ENCODE data around the gene SMR3A.

Gene SMR3A

DNA sequence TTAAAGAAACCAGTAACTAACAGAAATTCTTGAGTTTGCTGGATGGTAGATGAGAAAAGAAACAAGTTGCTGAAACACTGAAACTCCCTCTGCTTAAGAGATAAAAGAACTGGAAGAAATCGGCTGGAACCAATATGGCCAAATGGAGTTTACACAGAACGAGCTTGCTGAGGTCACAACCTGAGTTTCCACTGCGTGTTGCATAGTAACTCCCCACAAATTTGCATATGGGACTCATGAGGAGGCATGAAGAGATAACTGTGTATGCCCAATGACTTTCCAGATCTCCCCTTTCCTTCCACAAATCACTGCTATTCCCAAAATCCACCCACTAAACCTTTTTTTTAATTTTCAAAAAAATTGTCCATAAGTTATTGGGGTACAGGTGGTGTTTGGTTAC, 12.2 kb downstream of the SMR3A start:
- Histone ChIP-seq H2AFZ (ENCODE audit: low read depth, low read length, severe bottlenecking) (no peak overlapping the region), H3K9me3 (ENCODE audit: insufficient read depth, low read length) (no peaks in the 10 kb centered on the region), H3K9me2 (replicated peaks; ENCODE audit: insufficient read depth, low read length) (no peaks in the 10 kb centered on the region), H3K27ac (ENCODE audit: low read depth, low read length) (no peak overlapping the region), H3K9ac (ENCODE audit: low read length) (no peak overlapping the region), H3F3A (ENCODE audit: insufficient read depth) (no peaks in the 10 kb centered on the region), H3K4me2 (ENCODE audit: low read depth, low read length, poor library complexity, severe bottlenecking) (no peak overlapping the region), H3K4me3 (ENCODE audit: insufficient read depth, low read length, poor library complexity, severe bottlenecking) (no peak overlapping the region), H3K36me3 (ENCODE audit: low read length) (no peaks in the 10 kb centered on the region), H4K20me1 (ENCODE audit: low read depth, low read length) (no peaks in the 10 kb centered on the region), H3K79me2 (ENCODE audit: insufficient read depth, low read length) (no peaks in the 10 kb centered on the region), H3K27me3 (ENCODE audit: low read length) (no peaks in the 10 kb centered on the region)
- TF ChIP-seq, protein P1, sequence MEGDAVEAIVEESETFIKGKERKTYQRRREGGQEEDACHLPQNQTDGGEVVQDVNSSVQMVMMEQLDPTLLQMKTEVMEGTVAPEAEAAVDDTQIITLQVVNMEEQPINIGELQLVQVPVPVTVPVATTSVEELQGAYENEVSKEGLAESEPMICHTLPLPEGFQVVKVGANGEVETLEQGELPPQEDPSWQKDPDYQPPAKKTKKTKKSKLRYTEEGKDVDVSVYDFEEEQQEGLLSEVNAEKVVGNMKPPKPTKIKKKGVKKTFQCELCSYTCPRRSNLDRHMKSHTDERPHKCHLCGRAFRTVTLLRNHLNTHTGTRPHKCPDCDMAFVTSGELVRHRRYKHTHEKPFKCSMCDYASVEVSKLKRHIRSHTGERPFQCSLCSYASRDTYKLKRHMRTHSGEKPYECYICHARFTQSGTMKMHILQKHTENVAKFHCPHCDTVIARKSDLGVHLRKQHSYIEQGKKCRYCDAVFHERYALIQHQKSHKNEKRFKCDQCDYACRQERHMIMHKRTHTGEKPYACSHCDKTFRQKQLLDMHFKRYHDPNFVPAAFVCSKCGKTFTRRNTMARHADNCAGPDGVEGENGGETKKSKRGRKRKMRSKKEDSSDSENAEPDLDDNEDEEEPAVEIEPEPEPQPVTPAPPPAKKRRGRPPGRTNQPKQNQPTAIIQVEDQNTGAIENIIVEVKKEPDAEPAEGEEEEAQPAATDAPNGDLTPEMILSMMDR (IDR thresholded peaks at IDR 0.05; ENCODE audit: insufficient read depth, low read length, poor library complexity, severe bottlenecking), result no peak
- TF ChIP-seq EZH2phosphoT487 (conservative IDR thresholded peaks at IDR 0.05; ENCODE audit: low read length), result no peak

DNA sequence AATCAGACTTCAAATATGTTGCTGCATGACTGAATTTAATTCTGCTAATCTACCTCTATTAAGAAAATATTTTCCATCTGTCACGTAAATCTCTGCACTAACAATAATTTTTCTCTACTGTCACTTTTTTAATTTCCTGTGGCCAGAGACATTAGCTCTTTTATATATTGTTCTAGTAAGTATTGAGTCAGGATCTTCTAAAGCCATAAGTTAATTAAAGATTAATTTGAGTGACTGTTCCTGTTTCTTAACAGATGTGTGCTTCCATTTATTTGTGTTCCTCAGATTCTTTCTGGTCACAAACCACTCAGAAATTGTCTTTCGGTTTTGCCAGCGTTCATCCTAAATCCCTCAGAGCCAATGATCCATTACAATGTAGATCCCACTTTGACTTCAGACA, 20.0 kb downstream of the SMR3A start:
- no peaks in the 10 kb centered on the region for H4K20me1 ChIP-seq (ENCODE audit: low read depth, low read length)

DNA sequence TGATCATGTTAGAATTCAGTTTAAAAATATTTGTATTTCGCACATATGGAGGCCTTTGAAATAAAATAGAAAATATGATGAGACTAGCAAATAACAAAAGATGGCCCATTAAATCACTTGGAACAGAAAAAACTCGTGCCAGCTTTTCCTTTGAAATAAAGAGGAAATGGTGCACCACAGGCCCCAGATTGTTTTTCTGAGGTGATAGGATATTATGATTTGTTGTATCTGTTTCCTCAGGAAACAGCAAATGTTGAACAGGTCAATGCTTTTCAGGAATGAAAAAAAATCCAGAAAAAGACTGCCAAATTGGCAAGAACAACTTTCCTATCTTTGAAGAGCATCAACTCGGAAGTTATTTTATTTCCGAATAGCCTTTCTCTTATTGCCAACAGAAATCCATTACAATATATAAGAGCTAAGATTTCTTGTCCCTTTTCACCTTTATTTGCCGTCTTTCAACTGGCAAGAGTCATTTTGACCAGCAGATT, 22.2 kb downstream of the SMR3A start, which contains the start of gene SMR3B:
Gene SMR3B, plus strand, starts transcription at position 441 of the 491 bp plus-strand sequence. CDS start 1,380 bp downstream, outside the sequence.
- TF ChIP-seq, protein P1 (IDR thresholded peaks at IDR 0.05; ENCODE audit: insufficient read depth, low read length, poor library complexity, severe bottlenecking), result no peak
- no peak for TF ChIP-seq EZH2phosphoT487 (conservative IDR thresholded peaks at IDR 0.05; ENCODE audit: low read length)
- H3K36me3 ChIP-seq (ENCODE audit: low read length), result no peaks in the 10 kb centered on the region
- H3K27ac ChIP-seq (ENCODE audit: low read depth, low read length), result no peak within 1 kb of the TSS

More for the DNA sequence above, 20.0 kb downstream of the SMR3A start:
- Histone ChIP-seq H3K4me3 (ENCODE audit: insufficient read depth, low read length, poor library complexity, severe bottlenecking) (no peak overlapping the region), H3K27me3 (ENCODE audit: low read length) (no peaks in the 10 kb centered on the region), H3K36me3 (ENCODE audit: low read length) (no peaks in the 10 kb centered on the region), H3K27ac (ENCODE audit: low read depth, low read length) (no peak overlapping the region), H3K9me2 (replicated peaks; ENCODE audit: insufficient read depth, low read length) (no peaks in the 10 kb centered on the region), H3F3A (ENCODE audit: insufficient read depth) (no peaks in the 10 kb centered on the region), H3K9ac (ENCODE audit: low read length) (no peak overlapping the region), H3K4me2 (ENCODE audit: low read depth, low read length, poor library complexity, severe bottlenecking) (no peak overlapping the region), H3K9me3 (ENCODE audit: insufficient read depth, low read length) (no peaks in the 10 kb centered on the region), H2AFZ (ENCODE audit: low read depth, low read length, severe bottlenecking) (no peak overlapping the region), H3K79me2 (ENCODE audit: insufficient read depth, low read length) (no peaks in the 10 kb centered on the region)
- TF ChIP-seq, protein P1 (IDR thresholded peaks at IDR 0.05; ENCODE audit: insufficient read depth, low read length, poor library complexity, severe bottlenecking), result no peak
- TF ChIP-seq EZH2phosphoT487 (conservative IDR thresholded peaks at IDR 0.05; ENCODE audit: low read length), result no peak

More for the DNA sequence above, 22.2 kb downstream of the SMR3A start, which contains the start of gene SMR3B:
- Histone ChIP-seq H2AFZ (ENCODE audit: low read depth, low read length, severe bottlenecking) (no peak within 1 kb of the TSS), H4K20me1 (ENCODE audit: low read depth, low read length) (no peaks in the 10 kb centered on the region), H3K4me2 (ENCODE audit: low read depth, low read length, poor library complexity, severe bottlenecking) (no peak within 1 kb of the TSS), H3K79me2 (ENCODE audit: insufficient read depth, low read length) (no peaks in the 10 kb centered on the region), H3K27me3 (ENCODE audit: low read length) (no peaks in the 10 kb centered on the region), H3K9me3 (ENCODE audit: insufficient read depth, low read length) (no peaks in the 10 kb centered on the region), H3K4me3 (ENCODE audit: insufficient read depth, low read length, poor library complexity, severe bottlenecking) (no peak within 1 kb of the TSS), H3F3A (ENCODE audit: insufficient read depth) (no peaks in the 10 kb centered on the region), H3K9me2 (replicated peaks; ENCODE audit: insufficient read depth, low read length) (no peaks in the 10 kb centered on the region), H3K9ac (ENCODE audit: low read length) (no peak within 1 kb of the TSS)

All from SU-DHL-6 (cell line).